Measurements from ENCODE around the gene CCNQ. TPM values are rescaled to one million over a fixed set of nuclear protein-coding genes. Genes with fewer than 3 reads are reported as not detected.

Gene CCNQ
- total and polyA plus RNA-seq, 4 donors, result 14.8 to 29.3 (median 24.2) TPM

DNA sequence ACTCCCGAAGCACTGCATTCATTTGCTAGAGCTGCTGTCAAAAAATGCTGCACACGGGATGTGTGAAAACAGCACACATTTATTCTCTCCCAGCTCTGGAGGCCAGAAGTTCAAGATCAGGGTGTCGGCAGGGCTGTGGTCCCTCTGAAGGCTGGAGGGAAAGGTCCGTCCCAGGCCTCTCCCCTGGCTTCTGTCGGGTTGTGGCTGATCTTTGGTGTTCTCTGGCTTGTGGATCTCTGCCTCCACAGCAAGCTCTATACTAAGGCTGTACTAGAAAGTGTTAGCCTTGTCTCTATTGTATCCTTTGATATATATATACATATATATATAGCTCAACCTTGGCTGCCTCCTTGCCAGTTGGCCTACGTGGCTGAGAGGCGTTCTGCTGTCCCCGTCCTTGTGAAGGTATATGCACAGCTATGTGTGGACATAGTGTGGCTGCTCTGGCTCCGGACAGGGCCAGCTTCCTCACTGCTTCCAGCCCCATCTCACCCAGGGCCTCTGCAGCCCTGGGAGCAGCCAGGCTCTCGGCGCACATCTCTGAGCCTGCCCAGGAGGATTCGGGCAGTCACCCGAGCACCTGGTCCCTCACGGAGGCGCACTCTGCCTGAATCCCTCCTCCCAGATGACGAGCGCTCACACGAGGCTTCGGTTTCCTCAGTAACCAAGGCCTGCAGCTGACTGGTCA lies 33.1 kb upstream of the CCNQ start:
- Histone ChIP-seq H3K27ac (ENCODE audit: low read depth, low read length) (no peak overlapping the region), H3K9me3 (ENCODE audit: control insufficient read depth, insufficient read depth, low read length) (peaks cover 2% of the 10 kb centered on the region), H3K4me3 (ENCODE audit: low read depth, low read length) (no peak overlapping the region), H3K27me3 (ENCODE audit: control insufficient read depth, insufficient read depth, low read length) (no peaks in the 10 kb centered on the region), H3K36me3 (ENCODE audit: control insufficient read depth, insufficient read depth, low read length) (no peaks in the 10 kb centered on the region), H3K4me1 (ENCODE audit: control insufficient read depth, insufficient read depth, low read length) (peaks cover 3% of the 10 kb centered on the region)
- no peak for DNase-seq (ENCODE audit: low read depth in 4 of 6, low spot score in 6 of 6)
- WGBS (ENCODE audit: insufficient coverage), result 78% methylated on average over 13 of the region's 19 CpGs

DNA sequence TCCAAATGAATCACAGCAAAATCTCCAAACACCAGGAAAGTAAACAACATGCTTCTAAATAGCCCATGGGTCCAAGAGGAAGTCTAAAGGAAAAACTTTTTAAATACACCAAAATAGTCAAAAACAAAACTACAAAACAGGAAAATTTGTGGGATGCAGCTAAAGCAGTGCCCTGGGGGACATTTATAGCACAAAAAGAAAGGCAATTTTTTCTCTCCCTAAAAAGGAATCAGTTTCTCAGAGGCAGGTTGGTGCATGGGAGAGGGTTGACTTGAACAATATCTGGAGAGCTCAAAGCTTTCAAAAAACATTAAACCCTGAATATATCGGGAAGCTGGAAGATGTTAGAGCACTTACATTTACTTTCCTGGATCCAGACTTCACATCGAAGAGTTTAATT lies 32.4 kb upstream of the CCNQ start:
- WGBS (ENCODE audit: insufficient coverage), result 83% methylated on average over 2 of the region's 2 CpGs

DNA sequence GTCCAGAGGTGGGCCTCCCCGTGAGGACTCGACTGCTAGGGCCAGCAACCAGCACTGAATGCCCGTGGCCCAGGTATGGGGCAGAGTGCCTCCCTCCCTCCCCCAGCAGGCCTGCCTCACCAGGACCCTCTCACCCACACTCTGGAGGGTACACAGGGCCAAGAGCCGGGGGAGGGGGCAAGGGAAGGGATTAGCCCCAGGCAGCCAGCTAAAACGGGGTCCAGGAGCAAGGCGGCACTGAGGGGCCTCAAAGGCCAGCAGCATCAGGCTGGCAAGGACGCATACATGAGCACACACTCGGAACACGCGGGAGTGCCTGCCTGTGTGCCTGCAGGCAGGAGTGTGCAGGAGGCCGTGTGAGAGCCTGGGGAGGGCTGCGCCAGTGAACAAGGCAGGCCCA lies 29.7 kb upstream of the CCNQ start:
- Histone ChIP-seq H3K27ac (ENCODE audit: low read depth, low read length) (no peak overlapping the region), H3K36me3 (ENCODE audit: control insufficient read depth, insufficient read depth, low read length) (no peaks in the 10 kb centered on the region), H3K27me3 (ENCODE audit: control insufficient read depth, insufficient read depth, low read length) (no peaks in the 10 kb centered on the region), H3K4me3 (ENCODE audit: low read depth, low read length) (no peak overlapping the region), H3K9me3 (ENCODE audit: control insufficient read depth, insufficient read depth, low read length) (peaks cover 2% of the 10 kb centered on the region), H3K4me1 (ENCODE audit: control insufficient read depth, insufficient read depth, low read length) (peaks cover 3% of the 10 kb centered on the region)
- DNase-seq (ENCODE audit: low read depth in 4 of 6, low spot score in 6 of 6), result no peak
- WGBS (ENCODE audit: insufficient coverage), result 76% methylated on average over 10 of the region's 12 CpGs

More for the DNA sequence above, 32.4 kb upstream of the CCNQ start:
- no peaks in the 10 kb centered on the region for H3K27me3 ChIP-seq (ENCODE audit: control insufficient read depth, insufficient read depth, low read length)
- no peaks in the 10 kb centered on the region for H3K36me3 ChIP-seq (ENCODE audit: control insufficient read depth, insufficient read depth, low read length)
- H3K9me3 ChIP-seq (ENCODE audit: control insufficient read depth, insufficient read depth, low read length), result peaks cover 2% of the 10 kb centered on the region
- H3K4me1 ChIP-seq (ENCODE audit: control insufficient read depth, insufficient read depth, low read length), result peaks cover 3% of the 10 kb centered on the region
- DNase-seq (ENCODE audit: low read depth in 4 of 6, low spot score in 6 of 6), result no peak
- no peak overlapping the region for H3K27ac ChIP-seq (ENCODE audit: low read depth, low read length)
- no peak overlapping the region for H3K4me3 ChIP-seq (ENCODE audit: low read depth, low read length)

DNA sequence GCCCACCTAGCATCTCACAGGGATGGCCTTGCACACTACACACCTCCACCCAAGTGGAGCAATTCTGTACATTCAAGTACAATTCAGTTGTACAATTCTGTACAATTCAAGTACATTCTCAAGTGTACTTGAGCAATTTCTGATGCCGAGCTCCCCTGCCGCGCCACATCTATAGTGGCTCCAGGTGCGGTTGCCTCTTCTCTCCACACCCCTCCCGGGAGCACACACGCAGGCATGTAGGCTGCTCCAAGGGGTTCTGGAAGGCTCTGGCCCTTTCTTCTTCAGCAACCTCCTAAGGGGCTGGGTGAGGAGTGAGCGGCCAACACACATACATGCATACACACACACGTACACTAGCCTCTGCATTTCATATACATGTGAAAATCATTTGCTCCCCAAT lies 29.2 kb upstream of the CCNQ start:
- no peak overlapping the region for H3K27ac ChIP-seq (ENCODE audit: low read depth, low read length)
- peaks cover 2% of the 10 kb centered on the region for H3K9me3 ChIP-seq (ENCODE audit: control insufficient read depth, insufficient read depth, low read length)
- H3K4me3 ChIP-seq (ENCODE audit: low read depth, low read length), result no peak overlapping the region
- 84% methylated on average over 6 of the region's 8 CpGs for WGBS (ENCODE audit: insufficient coverage)
- peaks cover 3% of the 10 kb centered on the region for H3K4me1 ChIP-seq (ENCODE audit: control insufficient read depth, insufficient read depth, low read length)
- DNase-seq (ENCODE audit: low read depth in 4 of 6, low spot score in 6 of 6), result no peak
- no peaks in the 10 kb centered on the region for H3K36me3 ChIP-seq (ENCODE audit: control insufficient read depth, insufficient read depth, low read length)
- H3K27me3 ChIP-seq (ENCODE audit: control insufficient read depth, insufficient read depth, low read length), result no peaks in the 10 kb centered on the region

DNA sequence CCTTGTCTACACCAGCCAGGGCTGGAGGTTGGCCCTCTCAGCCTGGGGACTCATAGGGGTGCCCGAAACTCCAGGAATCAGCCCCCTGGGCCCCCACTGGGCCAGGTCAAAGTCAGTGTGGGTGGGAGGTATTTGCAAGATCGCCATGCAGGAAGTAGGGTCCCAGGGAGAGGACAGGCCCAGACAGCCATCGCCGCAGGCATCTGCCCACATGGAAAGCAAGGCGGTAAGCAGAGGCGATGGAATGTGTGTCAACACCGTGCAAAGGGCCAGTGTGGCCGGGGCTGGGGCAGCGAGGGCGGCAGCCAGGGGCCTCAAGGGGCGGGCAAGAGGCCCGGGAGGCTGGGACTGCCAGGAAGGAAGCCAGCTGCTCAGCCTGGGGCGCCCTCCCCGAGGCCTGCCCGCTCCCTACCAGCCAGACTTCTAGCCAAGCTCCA lies 28.8 kb upstream of the CCNQ start:
- 66% methylated on average over 15 of the region's 15 CpGs for WGBS (ENCODE audit: insufficient coverage)

DNA sequence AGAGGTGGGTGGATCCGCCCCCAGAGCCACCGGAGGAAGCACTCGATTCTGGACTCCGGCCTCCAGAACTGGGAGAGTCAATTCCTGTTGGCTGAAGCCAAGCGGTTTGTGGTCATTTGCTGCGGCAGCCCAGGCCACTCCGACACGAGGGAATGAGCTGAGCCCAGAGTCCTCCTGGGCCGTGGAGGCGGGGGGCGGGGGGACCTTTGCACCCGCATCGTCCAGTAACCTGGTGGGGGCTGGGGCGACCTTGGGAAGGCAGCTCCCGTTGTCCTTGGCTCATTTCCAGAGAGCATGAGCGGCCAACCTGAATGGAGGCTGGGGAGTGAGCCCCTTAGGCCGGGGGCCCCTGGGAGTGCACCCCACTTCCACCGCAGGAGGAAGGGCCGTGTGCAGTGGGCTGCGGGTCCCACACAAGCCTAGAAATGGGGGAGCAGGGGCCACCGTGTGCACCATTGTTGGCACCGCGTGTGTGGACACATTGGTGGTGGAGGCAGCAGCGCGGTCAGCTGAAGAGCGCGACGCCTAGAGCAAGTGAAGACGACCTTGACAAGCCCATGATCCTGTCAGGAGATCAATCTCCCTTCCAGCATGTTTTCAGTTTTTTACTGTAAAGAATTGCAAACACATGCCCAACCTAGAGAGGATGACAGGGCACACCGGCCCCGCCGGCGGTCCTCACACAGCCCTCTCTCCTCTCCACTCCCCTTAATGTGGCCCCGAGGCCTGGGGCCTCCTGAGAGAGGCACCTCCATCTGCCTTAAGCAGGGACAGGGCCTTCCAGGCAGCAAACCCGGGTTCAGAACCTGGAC lies 28.1 kb upstream of the CCNQ start:
- no peaks in the 10 kb centered on the region for H3K27me3 ChIP-seq (ENCODE audit: control insufficient read depth, insufficient read depth, low read length)

More for the DNA sequence above, 28.8 kb upstream of the CCNQ start:
- H3K36me3 ChIP-seq (ENCODE audit: control insufficient read depth, insufficient read depth, low read length), result no peaks in the 10 kb centered on the region
- no peak overlapping the region for H3K27ac ChIP-seq (ENCODE audit: low read depth, low read length)
- H3K27me3 ChIP-seq (ENCODE audit: control insufficient read depth, insufficient read depth, low read length), result no peaks in the 10 kb centered on the region
- no peak for DNase-seq (ENCODE audit: low read depth in 4 of 6, low spot score in 6 of 6)
- H3K4me3 ChIP-seq (ENCODE audit: low read depth, low read length), result no peak overlapping the region
- H3K9me3 ChIP-seq (ENCODE audit: control insufficient read depth, insufficient read depth, low read length), result peaks cover 2% of the 10 kb centered on the region
- H3K4me1 ChIP-seq (ENCODE audit: control insufficient read depth, insufficient read depth, low read length), result peaks cover 3% of the 10 kb centered on the region

DNA sequence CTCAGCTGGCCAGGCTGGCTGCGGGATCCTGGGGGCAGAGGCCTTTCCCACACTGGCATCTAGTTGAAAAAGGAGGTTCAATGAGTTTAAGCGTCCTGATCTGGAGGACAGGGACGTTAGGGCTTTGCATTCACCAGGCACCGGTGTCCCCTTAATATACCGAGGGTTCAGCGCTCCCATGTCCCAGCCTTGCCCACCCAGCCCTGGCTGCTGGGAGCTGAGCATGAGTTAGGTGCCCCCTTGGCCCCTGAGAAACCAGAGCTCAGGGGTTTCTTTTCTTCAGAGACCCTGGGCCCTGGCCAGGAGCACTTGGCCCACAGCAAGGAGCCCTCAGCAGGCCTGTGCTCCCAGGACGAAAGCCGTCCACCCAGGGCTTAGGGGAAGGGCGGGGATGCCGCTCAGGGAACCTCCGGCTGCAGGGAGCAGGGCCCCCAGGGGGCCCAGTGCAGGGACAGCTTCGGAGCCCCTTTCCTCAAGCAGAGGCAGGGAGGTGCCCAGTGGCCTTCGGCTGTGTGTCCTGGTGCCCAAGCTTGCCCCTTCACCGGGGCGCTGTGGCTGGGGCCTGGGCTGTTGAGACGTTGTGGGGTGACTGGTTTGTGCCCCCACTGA lies 27.2 kb upstream of the CCNQ start:
- H3K4me1 ChIP-seq (ENCODE audit: control insufficient read depth, insufficient read depth, low read length), result peaks cover 3% of the 10 kb centered on the region
- no peaks in the 10 kb centered on the region for H3K36me3 ChIP-seq (ENCODE audit: control insufficient read depth, insufficient read depth, low read length)
- no peak overlapping the region for H3K27ac ChIP-seq (ENCODE audit: low read depth, low read length)
- H3K27me3 ChIP-seq (ENCODE audit: control insufficient read depth, insufficient read depth, low read length), result no peaks in the 10 kb centered on the region
- DNase-seq (ENCODE audit: low read depth in 4 of 6, low spot score in 6 of 6), result no peak
- WGBS (ENCODE audit: insufficient coverage), result 83% methylated on average over 13 of the region's 16 CpGs
- H3K9me3 ChIP-seq (ENCODE audit: control insufficient read depth, insufficient read depth, low read length), result peaks cover 2% of the 10 kb centered on the region
- H3K4me3 ChIP-seq (ENCODE audit: low read depth, low read length), result no peak overlapping the region

More for the DNA sequence above, 28.1 kb upstream of the CCNQ start:
- Histone ChIP-seq H3K9me3 (ENCODE audit: control insufficient read depth, insufficient read depth, low read length) (no peaks in the 10 kb centered on the region), H3K36me3 (ENCODE audit: control insufficient read depth, insufficient read depth, low read length) (no peaks in the 10 kb centered on the region), H3K4me3 (ENCODE audit: low read depth, low read length) (no peak overlapping the region), H3K4me1 (ENCODE audit: control insufficient read depth, insufficient read depth, low read length) (peaks cover 3% of the 10 kb centered on the region), H3K27ac (ENCODE audit: low read depth, low read length) (no peak overlapping the region)
- DNase-seq (ENCODE audit: low read depth in 4 of 6, low spot score in 6 of 6), result no peak
- WGBS (ENCODE audit: insufficient coverage), result 75% methylated on average over 30 of the region's 35 CpGs

DNA sequence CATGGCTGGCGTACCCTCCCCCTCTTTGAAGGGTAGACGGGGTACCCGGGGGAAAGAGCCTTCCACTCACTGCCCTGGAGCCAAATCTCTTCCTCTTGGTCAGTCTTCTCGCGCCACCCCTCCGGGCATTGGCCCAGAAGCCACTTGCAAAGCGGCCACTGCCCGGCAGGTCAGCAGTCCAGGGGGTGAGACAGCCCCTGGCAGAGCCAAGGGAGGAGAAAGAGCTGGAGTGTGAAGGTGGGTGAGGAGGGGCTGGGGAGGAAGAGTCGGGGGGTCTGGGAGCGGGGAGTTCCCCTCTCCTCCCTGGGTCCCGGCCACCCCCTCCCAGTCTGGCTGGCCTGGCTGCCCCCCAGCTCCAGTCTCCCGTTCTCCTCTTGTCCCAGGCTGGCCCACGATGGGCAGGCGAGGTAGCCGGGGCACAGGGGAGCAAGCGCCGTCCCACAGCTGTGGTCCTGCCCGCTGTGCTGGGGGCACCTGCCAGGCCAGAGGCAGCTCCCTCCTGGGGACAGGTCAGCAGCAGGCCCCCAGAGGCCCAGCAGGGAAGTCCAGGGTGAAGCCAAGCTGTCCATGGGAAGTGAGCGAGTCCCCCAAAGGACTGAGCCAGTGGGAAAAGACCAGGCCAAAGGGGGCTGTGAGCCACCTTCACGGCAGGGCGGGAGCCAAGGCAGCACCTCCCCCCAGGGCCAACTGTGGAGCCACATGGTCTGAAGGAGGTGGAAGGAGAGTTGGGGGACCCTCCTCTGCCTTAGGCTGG lies 26.5 kb upstream of the CCNQ start:
- Histone ChIP-seq H3K4me1 (ENCODE audit: control insufficient read depth, insufficient read depth, low read length) (peaks cover 3% of the 10 kb centered on the region), H3K27ac (ENCODE audit: low read depth, low read length) (no peak overlapping the region), H3K9me3 (ENCODE audit: control insufficient read depth, insufficient read depth, low read length) (peaks cover 2% of the 10 kb centered on the region), H3K27me3 (ENCODE audit: control insufficient read depth, insufficient read depth, low read length) (no peaks in the 10 kb centered on the region), H3K4me3 (ENCODE audit: low read depth, low read length) (no peak overlapping the region), H3K36me3 (ENCODE audit: control insufficient read depth, insufficient read depth, low read length) (no peaks in the 10 kb centered on the region)
- WGBS (ENCODE audit: insufficient coverage), result 81% methylated on average over 21 of the region's 21 CpGs
- no peak for DNase-seq (ENCODE audit: low read depth in 4 of 6, low spot score in 6 of 6)

Measured in spinal cord (tissue), 10 donors.